ENCODE measurements around the gene SEC16B. TPM values are rescaled to one million over a fixed set of nuclear protein-coding genes. Genes with fewer than 3 reads are reported as not detected.
A peak's percentile ranks its signal among the peaks of the same experiment; 100 is the strongest.

Gene SEC16B
- total RNA-seq, 4 donors from 2014 or later: 1.8 to 5.5 (median 3.5) TPM

GRCh38 chr1:177952691-177953090 lies 17.2 kb downstream of the SEC16B start:
- 81 to 98% methylated on average over 3 to 4 of the region's 9 CpGs for WGBS, 2 donors (ENCODE audit: low coverage in 1 of 2)
- ATAC-seq: no peak
- Histone ChIP-seq H3K27ac (no peak overlapping the region), H3K4me3 (no peak overlapping the region), H3K27me3 (no peaks in the 10 kb centered on the region), H3K4me1 (no peaks in the 10 kb centered on the region), H3K9me3 (no peaks in the 10 kb centered on the region), H3K36me3 (peaks cover 0 to 44% of the 10 kb centered on the region in 2 donors)
- TF ChIP-seq CTCF (IDR thresholded peaks at IDR 0.05) (no peak), POLR2AphosphoS5 (IDR thresholded peaks at IDR 0.05) (no peak), EP300 (IDR thresholded peaks at IDR 0.05) (no peak), POLR2A (IDR thresholded peaks at IDR 0.05) (no peak)

GRCh38 chr1:177952249-177952648 lies 17.6 kb downstream of the SEC16B start:
- no peak for ATAC-seq
- Histone ChIP-seq H3K9me3 (no peaks in the 10 kb centered on the region), H3K36me3 (peaks cover 0 to 48% of the 10 kb centered on the region in 2 donors), H3K27me3 (no peaks in the 10 kb centered on the region), H3K27ac (no peak overlapping the region), H3K4me3 (no peak overlapping the region), H3K4me1 (no peaks in the 10 kb centered on the region)
- TF ChIP-seq CTCF (IDR thresholded peaks at IDR 0.05) (no peak), POLR2AphosphoS5 (IDR thresholded peaks at IDR 0.05) (no peak), EP300 (IDR thresholded peaks at IDR 0.05) (no peak), POLR2A (IDR thresholded peaks at IDR 0.05) (no peak)
- 88 to 92% methylated on average over 2 to 6 of the region's 7 CpGs for WGBS, 2 donors (ENCODE audit: low coverage in 1 of 2)

GRCh38 chr1:177950506-177950905 lies 19.4 kb downstream of the SEC16B start:
- H3K36me3 ChIP-seq: peaks cover 0 to 50% of the 10 kb centered on the region in 2 donors
- no peaks in the 10 kb centered on the region for H3K27me3 ChIP-seq
- H3K27ac ChIP-seq: no peak overlapping the region
- H3K4me1 ChIP-seq: peaks cover 0 to 4% (median 0%) of the 10 kb centered on the region in 3 donors
- no peak for ATAC-seq
- no peaks in the 10 kb centered on the region for H3K9me3 ChIP-seq
- TF ChIP-seq CTCF (IDR thresholded peaks at IDR 0.05) (no peak), POLR2AphosphoS5 (IDR thresholded peaks at IDR 0.05) (no peak), POLR2A (IDR thresholded peaks at IDR 0.05) (no peak), EP300 (IDR thresholded peaks at IDR 0.05) (no peak)
- H3K4me3 ChIP-seq: no peak overlapping the region

GRCh38 chr1:177948336-177948972 lies 21.4 kb downstream of the SEC16B start:
- peak; percentile 73 to 90 (median 75) for TF ChIP-seq CTCF (IDR thresholded peaks at IDR 0.05)
- TF ChIP-seq EP300 (IDR thresholded peaks at IDR 0.05): no peak
- WGBS, 2 donors (ENCODE audit: low coverage in 1 of 2): 18% methylated on average over 8 of the region's 8 CpGs
- no peaks in the 10 kb centered on the region for H3K27me3 ChIP-seq
- H3K27ac ChIP-seq: no peak overlapping the region
- H3K4me3 ChIP-seq: no peak overlapping the region
- H3K9me3 ChIP-seq: no peaks in the 10 kb centered on the region
- H3K4me1 ChIP-seq: peaks cover 0 to 12% (median 0%) of the 10 kb centered on the region in 3 donors
- H3K36me3 ChIP-seq: peaks cover 0 to 57% of the 10 kb centered on the region in 2 donors
- ATAC-seq: peak; percentile 62

GRCh38 chr1:177947623-177948022 lies 22.2 kb downstream of the SEC16B start:
- 94% methylated on average over 4 of the region's 7 CpGs; no CpG with 5 or more reads in 1 of the 2 donors for WGBS, 2 donors (ENCODE audit: low coverage in 1 of 2)
- Histone ChIP-seq H3K27ac (no peak overlapping the region), H3K4me3 (no peak overlapping the region), H3K27me3 (no peaks in the 10 kb centered on the region), H3K4me1 (peaks cover 0 to 12% (median 0%) of the 10 kb centered on the region in 3 donors), H3K9me3 (no peaks in the 10 kb centered on the region), H3K36me3 (peaks cover 0 to 57% of the 10 kb centered on the region in 2 donors)
- no peak for ATAC-seq
- no peak for TF ChIP-seq EP300 (IDR thresholded peaks at IDR 0.05)
- TF ChIP-seq POLR2A (IDR thresholded peaks at IDR 0.05): no peak
- no peak for TF ChIP-seq POLR2AphosphoS5 (IDR thresholded peaks at IDR 0.05)
- TF ChIP-seq CTCF (IDR thresholded peaks at IDR 0.05): no peak

All from gastroesophageal sphincter (tissue), 4 donors.